SU-DHL-6 (cell line): Measurements from ENCODE around the gene TBC1D22A.

ENCODE experiments used
- H2AFZ ChIP-seq: fragments of 200-600 bp; sonication (generic); 2 replicates; pipeline ENCODE4 v1.6.1; 2014; ENCODE audit warnings: low read depth, mild to moderate bottlenecking, moderate library complexity, mixed read lengths, antibody characterized with exemption, low read length; ENCODE audit not compliant: severe bottlenecking
- H3F3A ChIP-seq: fragments of 200-600 bp; shearing (Covaris generic); 2 replicates; pipeline ENCODE4 v1.6.0; 2016; ENCODE audit warnings: antibody characterized with exemption, mild to moderate bottlenecking; ENCODE audit not compliant: insufficient read depth
- H3K27ac ChIP-seq: fragments of 200-600 bp; sonication (generic); 2 replicates; pipeline ENCODE4 v1.5.1; 2016; ENCODE audit warnings: low read depth, mild to moderate bottlenecking, low read length, moderate library complexity, mixed read lengths
- H3K27me3 ChIP-seq: fragments of 200-600 bp; sonication (generic), shearing (Covaris generic); 2 replicates; pipeline ENCODE4 v1.6.0; 2014; ENCODE audit warnings: mild to moderate bottlenecking, low read length
- H3K36me3 ChIP-seq: fragments of 200-600 bp; sonication (generic); 2 replicates; pipeline ENCODE4 v1.6.1; 2014; ENCODE audit warnings: mild to moderate bottlenecking, low read length, mixed read lengths
- H3K4me2 ChIP-seq: fragments of 300-600, 200-600 bp; shearing (Covaris generic), sonication (generic); 2 replicates; pipeline ENCODE4 v1.6.0; 2014; ENCODE audit warnings: low read length, low read depth, mild to moderate bottlenecking; ENCODE audit not compliant: poor library complexity, severe bottlenecking
- H3K4me3 ChIP-seq: fragments of 200-600 bp; sonication (generic); 2 replicates; pipeline ENCODE4 v1.5.1; 2014; ENCODE audit warnings: antibody characterized with exemption, low read length, mild to moderate bottlenecking, mixed read lengths; ENCODE audit not compliant: insufficient read depth, poor library complexity, severe bottlenecking
- H3K79me2 ChIP-seq: fragments of 200-600 bp; sonication (generic); 2 replicates; pipeline ENCODE4 v1.6.1; 2014; ENCODE audit warnings: mild to moderate bottlenecking, low read length, moderate library complexity; ENCODE audit not compliant: insufficient read depth
- H3K9ac ChIP-seq: fragments of 200-600 bp; sonication (generic); 2 replicates; pipeline ENCODE4 v1.7.0; 2014; ENCODE audit warnings: mild to moderate bottlenecking, low read length
- H3K9me2 ChIP-seq: fragments of 200-600 bp; sonication (generic); replicated peaks from 2 replicates; pipeline ENCODE4 v1.6.1; 2014; ENCODE audit warnings: low read length; ENCODE audit not compliant: insufficient read depth
- H3K9me3 ChIP-seq: fragments of 200-600 bp; sonication (generic); 2 replicates; pipeline ENCODE4 v1.6.1; 2014; ENCODE audit warnings: low read length, mixed read lengths; ENCODE audit not compliant: insufficient read depth
- H4K20me1 ChIP-seq: fragments of 200-600 bp; sonication (generic); 2 replicates; pipeline ENCODE4 v1.6.1; 2014; ENCODE audit warnings: low read depth, mild to moderate bottlenecking, antibody characterized with exemption, low read length, moderate library complexity, mixed read lengths
- CTCF ChIP-seq: fragments of 200-600 bp; sonication (generic); IDR thresholded peaks from one replicate; pipeline ENCODE4 v1.5.1; 2017; ENCODE audit warnings: antibody characterized with exemption, mild to moderate bottlenecking, low read length, moderate library complexity; ENCODE audit not compliant: insufficient read depth, poor library complexity, severe bottlenecking
- EZH2phosphoT487 ChIP-seq: fragments of 200-600 bp; sonication (generic), shearing (Covaris generic); conservative IDR thresholded peaks from 2 replicates; pipeline ENCODE4 v1.6.1; 2018; ENCODE audit warnings: mild to moderate bottlenecking, antibody characterized with exemption, low read length, moderate library complexity, mixed read lengths

The TBC1D22A gene

GRCh38 chr22:47114813-47115517, 352.5 kb downstream of the TBC1D22A start:
- H4K20me1 ChIP-seq: no peaks in the 10 kb centered on the region
- no peaks in the 10 kb centered on the region for H3K36me3 ChIP-seq
- no peak overlapping the region for H3K4me3 ChIP-seq
- H3K79me2 ChIP-seq: no peaks in the 10 kb centered on the region
- H3K9me2 ChIP-seq: no peaks in the 10 kb centered on the region
- TF ChIP-seq EZH2phosphoT487: no peak
- no peak for TF ChIP-seq CTCF
- no peak overlapping the region for H3K9ac ChIP-seq
- H2AFZ ChIP-seq: no peak overlapping the region
- H3K27ac ChIP-seq: no peak overlapping the region
- no peak overlapping the region for H3K4me2 ChIP-seq
- no peaks in the 10 kb centered on the region for H3K27me3 ChIP-seq
- H3K9me3 ChIP-seq: no peaks in the 10 kb centered on the region
- H3F3A ChIP-seq: no peaks in the 10 kb centered on the region

GRCh38 chr22:47115518-47115890, 353.1 kb downstream of the TBC1D22A start:
- H4K20me1 ChIP-seq: no peaks in the 10 kb centered on the region
- TF ChIP-seq EZH2phosphoT487: no peak
- no peak for TF ChIP-seq CTCF

GRCh38 chr22:47115921-47116320, 353.5 kb downstream of the TBC1D22A start:
- Histone ChIP-seq H3K9ac (no peak overlapping the region), H3K36me3 (no peaks in the 10 kb centered on the region), H3K79me2 (no peaks in the 10 kb centered on the region), H3K27me3 (no peaks in the 10 kb centered on the region), H3F3A (no peaks in the 10 kb centered on the region), H2AFZ (no peak overlapping the region), H3K9me2 (no peaks in the 10 kb centered on the region), H3K27ac (no peak overlapping the region), H3K9me3 (no peaks in the 10 kb centered on the region), H4K20me1 (no peaks in the 10 kb centered on the region), H3K4me3 (no peak overlapping the region), H3K4me2 (no peak overlapping the region)
- TF ChIP-seq CTCF: no peak
- TF ChIP-seq EZH2phosphoT487: no peak

More at GRCh38 chr22:47115518-47115890, 353.1 kb downstream of the TBC1D22A start:
- Histone ChIP-seq H3F3A (no peaks in the 10 kb centered on the region), H3K9ac (no peak overlapping the region), H3K4me2 (no peak overlapping the region), H3K79me2 (no peaks in the 10 kb centered on the region), H3K36me3 (no peaks in the 10 kb centered on the region), H2AFZ (no peak overlapping the region), H3K9me3 (no peaks in the 10 kb centered on the region), H3K4me3 (no peak overlapping the region), H3K9me2 (no peaks in the 10 kb centered on the region), H3K27me3 (no peaks in the 10 kb centered on the region), H3K27ac (no peak overlapping the region)
